ENCODE measurements around the gene ARHGAP27.

Gene ARHGAP27

GRCh38 chr17:45410144-45411091, 22.3 kb downstream of the ARHGAP27 start:
- DNase-seq (ENCODE audit: low read depth in 2 of 2, low spot score in 1 of 2) = peak in 1 of 2 donors; percentile 15

DNA sequence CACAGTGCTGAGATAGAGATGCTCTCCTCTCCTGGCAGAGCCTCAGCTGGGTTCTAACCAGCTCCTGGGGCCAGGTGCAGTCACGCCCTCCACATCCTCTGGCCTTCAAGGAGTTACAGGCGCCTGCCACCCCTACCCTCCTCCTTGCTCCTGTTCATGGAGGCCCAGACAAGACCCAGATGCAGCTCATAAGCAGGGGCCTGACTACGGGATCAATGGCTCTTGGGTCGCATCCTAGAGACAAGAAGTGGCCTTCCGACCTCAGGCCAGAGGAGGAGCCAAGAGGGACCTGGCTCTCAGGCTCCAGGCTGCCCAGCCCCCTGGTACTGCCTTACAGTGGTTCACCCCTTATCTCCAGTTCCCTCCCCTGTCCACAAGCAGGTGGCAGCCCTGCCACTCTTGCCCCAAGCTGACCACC, 23.0 kb downstream of the ARHGAP27 start:
- no peak for DNase-seq (ENCODE audit: low read depth in 2 of 2, low spot score in 1 of 2)

GRCh38 chr17:45408611-45409421, 23.9 kb downstream of the ARHGAP27 start:
- no peak for DNase-seq (ENCODE audit: low read depth in 2 of 2, low spot score in 1 of 2)

GRCh38 chr17:45406107-45406506, 26.6 kb downstream of the ARHGAP27 start:
- no peak for DNase-seq (ENCODE audit: low read depth in 2 of 2, low spot score in 1 of 2)

GRCh38 chr17:45405250-45406086, 27.2 kb downstream of the ARHGAP27 start:
- no peak for DNase-seq (ENCODE audit: low read depth in 2 of 2, low spot score in 1 of 2)

DNA sequence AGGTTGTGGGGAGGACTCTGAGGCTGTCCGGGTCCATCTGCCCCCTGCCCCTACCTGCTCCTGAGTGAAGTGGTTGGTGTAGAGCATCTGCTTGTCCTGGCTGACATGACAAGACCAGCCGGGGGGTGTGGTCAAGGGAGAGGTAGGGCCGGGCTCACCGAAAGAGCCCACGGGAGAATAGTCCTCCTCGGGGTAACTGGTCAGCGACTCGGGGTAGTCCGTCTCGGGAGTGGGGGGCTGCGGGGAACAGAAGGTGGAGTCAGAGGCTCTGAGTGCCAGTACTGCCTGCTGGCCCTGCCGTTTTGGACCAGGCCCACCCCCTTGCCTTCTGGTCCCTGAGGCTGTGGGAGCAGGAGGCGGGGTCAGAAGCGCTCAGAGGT, 27.8 kb downstream of the ARHGAP27 start:
- DNase-seq (ENCODE audit: low read depth in 2 of 2, low spot score in 1 of 2) = no peak

GRCh38 chr17:45403906-45404490, 28.7 kb downstream of the ARHGAP27 start:
- no peak for DNase-seq (ENCODE audit: low read depth in 2 of 2, low spot score in 1 of 2)

GRCh38 chr17:45402916-45403315, 29.8 kb downstream of the ARHGAP27 start:
- DNase-seq (ENCODE audit: low read depth in 2 of 2, low spot score in 1 of 2) = no peak

GRCh38 chr17:45398800-45399199, 33.9 kb downstream of the ARHGAP27 start:
- DNase-seq (ENCODE audit: low read depth in 2 of 2, low spot score in 1 of 2) = no peak

DNA sequence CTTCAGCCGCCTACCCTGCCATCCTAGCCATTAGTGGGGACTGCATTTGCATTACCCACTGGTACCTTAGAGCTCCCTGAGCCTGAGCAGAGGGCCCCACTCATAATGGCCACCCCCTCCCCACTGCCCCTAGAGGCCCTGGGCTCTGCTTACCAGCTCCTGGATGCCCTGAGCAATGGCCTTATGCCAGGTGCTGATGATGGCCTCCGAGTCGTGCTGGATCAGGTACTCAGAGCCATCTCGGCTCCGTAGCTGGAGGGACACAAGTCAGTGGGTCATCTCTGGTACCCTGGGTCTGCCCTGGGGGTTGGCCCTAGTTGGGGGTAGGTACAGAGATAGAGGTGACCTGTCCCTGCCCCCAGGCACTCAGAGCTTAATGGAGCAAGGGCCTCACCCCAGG, 34.9 kb downstream of the ARHGAP27 start:
- no peak for DNase-seq (ENCODE audit: low read depth in 2 of 2, low spot score in 1 of 2)

GRCh38 chr17:45396496-45397205, 36.0 kb downstream of the ARHGAP27 start:
- no peak for DNase-seq (ENCODE audit: low read depth in 2 of 2, low spot score in 1 of 2)

DNA sequence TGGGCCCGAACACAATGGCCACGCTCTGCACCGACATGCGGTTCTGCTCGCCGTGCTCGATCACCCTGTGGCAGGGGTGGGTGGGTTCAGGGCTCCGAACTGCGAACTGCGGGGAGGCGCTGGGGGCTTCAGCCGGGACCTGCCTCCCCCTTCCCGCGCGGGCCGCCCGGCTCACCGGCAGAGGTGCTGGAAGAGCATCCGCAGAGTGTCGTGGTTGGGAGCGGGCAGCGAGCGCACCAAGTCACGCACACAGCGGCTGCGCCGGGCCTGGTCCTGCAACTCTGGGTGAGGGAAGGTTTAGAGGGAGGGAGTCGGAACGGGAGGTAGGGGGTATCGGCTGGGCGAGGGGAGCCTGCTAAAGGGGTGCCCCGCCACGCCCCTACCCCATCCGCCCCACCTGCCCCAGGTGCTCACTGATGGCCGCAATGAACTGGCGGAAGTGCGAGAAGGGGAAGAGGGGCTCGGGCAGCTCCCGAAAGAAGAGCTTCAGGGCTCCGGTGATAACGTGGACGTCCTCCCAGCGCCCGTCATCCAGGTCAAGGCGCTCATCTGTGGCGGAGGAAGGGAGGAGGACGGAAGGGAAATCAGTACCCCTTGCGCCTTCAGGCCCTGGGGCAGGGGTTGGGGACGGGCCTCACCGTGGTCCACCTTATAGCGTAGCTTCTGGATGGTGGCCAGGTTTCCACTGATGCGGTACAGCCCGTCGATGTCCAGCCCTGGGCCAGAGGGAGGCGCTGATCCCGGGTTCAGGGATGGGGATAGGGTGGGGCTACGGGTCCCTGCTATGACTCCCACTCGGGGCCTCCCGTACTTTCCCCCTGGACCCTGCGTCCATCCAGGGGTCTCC, 36.9 kb downstream of the ARHGAP27 start:
- no peak for DNase-seq (ENCODE audit: low read depth in 2 of 2, low spot score in 1 of 2)

DNA sequence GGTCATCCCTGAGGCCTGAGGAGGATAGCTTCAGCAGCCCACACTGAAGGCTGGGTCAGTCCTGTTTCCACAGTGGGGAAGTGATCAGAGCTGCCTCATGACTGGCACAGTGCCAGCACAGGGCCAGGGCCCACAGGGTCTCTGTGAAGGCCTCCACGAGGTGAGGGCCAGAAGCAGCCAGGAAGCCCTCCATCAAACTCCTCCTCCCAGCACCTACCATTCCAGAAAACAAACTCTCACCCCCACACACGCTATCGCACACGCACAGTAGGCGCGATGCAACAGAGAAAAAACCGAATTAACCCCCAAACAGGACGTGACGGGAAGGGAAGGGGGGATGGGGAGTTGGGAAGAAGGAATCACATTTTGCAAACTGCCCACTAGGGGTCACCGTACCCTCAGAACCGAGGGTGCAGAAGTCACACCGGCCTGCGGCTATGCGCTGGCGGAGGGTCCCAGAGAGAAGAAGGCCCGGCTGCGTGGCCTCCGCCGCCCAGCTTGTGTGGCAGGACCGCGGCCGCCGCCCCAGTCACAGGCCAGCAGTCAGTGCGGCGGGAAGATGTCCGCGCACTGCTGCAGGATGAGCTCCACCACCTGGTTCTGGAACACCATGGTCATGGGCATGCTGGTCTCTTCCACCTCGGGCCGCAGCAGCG, 37.6 kb downstream of the ARHGAP27 start:
- DNase-seq (ENCODE audit: low read depth in 2 of 2, low spot score in 1 of 2) = peak in 1 of 2 donors; percentile 15

GRCh38 chr17:45394564-45394912, 38.1 kb downstream of the ARHGAP27 start:
- no peak for DNase-seq (ENCODE audit: low read depth in 2 of 2, low spot score in 1 of 2)

GRCh38 chr17:45394091-45394490, 38.6 kb downstream of the ARHGAP27 start:
- DNase-seq (ENCODE audit: low read depth in 2 of 2, low spot score in 1 of 2) = no peak

- DNase-seq (ENCODE audit: low read depth in 2 of 2, low spot score in 1 of 2) = no peak
These were observed 39.3 kb downstream of the ARHGAP27 start for GRCh38 chr17:45393411-45393810.

GRCh38 chr17:45391918-45392317, 40.8 kb downstream of the ARHGAP27 start:
- DNase-seq (ENCODE audit: low read depth in 2 of 2, low spot score in 1 of 2) = no peak

- no peak for DNase-seq (ENCODE audit: low read depth in 2 of 2, low spot score in 1 of 2)
These were observed 41.4 kb downstream of the ARHGAP27 start for GRCh38 chr17:45391291-45391690.

GRCh38 chr17:45389354-45389753, 43.3 kb downstream of the ARHGAP27 start:
- DNase-seq (ENCODE audit: low read depth in 2 of 2, low spot score in 1 of 2) = no peak
